Measurements from ENCODE around the gene ZBTB46.

The ZBTB46 gene

GRCh38 chr20:63703471-63703975 lies 127.5 kb downstream of the ZBTB46 start:
- no peak for DNase-seq (ENCODE audit: low read depth)
- TF ChIP-seq CTCF (conservative IDR thresholded peaks at IDR 0.05; ENCODE audit: low read depth, low read length): no peak
- no peak overlapping the region for H3K4me3 ChIP-seq (ENCODE audit: low read depth, low read length)

GRCh38 chr20:63702751-63703470 lies 128.2 kb downstream of the ZBTB46 start:
- no peak for DNase-seq (ENCODE audit: low read depth)
- TF ChIP-seq CTCF (conservative IDR thresholded peaks at IDR 0.05; ENCODE audit: low read depth, low read length): no peak
- no peak overlapping the region for H3K4me3 ChIP-seq (ENCODE audit: low read depth, low read length)

- no peak for DNase-seq (ENCODE audit: low read depth)
- H3K4me3 ChIP-seq (ENCODE audit: low read depth, low read length): no peak overlapping the region
- TF ChIP-seq CTCF (conservative IDR thresholded peaks at IDR 0.05; ENCODE audit: low read depth, low read length): no peak
Observed at GRCh38 chr20:63702036-63702665, 128.9 kb downstream of the ZBTB46 start.

- TF ChIP-seq CTCF (conservative IDR thresholded peaks at IDR 0.05; ENCODE audit: low read depth, low read length): no peak
- no peak for DNase-seq (ENCODE audit: low read depth)
- H3K4me3 ChIP-seq (ENCODE audit: low read depth, low read length): no peak overlapping the region
Observed at GRCh38 chr20:63701329-63702035, 129.6 kb downstream of the ZBTB46 start.

- H3K4me3 ChIP-seq (ENCODE audit: low read depth, low read length): no peak overlapping the region
- TF ChIP-seq CTCF (conservative IDR thresholded peaks at IDR 0.05; ENCODE audit: low read depth, low read length): no peak
Observed at GRCh38 chr20:63701051-63701328, 130.1 kb downstream of the ZBTB46 start.

GRCh38 chr20:63700199-63701050 lies 130.6 kb downstream of the ZBTB46 start:
- DNase-seq (ENCODE audit: low read depth): no peak
- no peak for TF ChIP-seq CTCF (conservative IDR thresholded peaks at IDR 0.05; ENCODE audit: low read depth, low read length)

More at GRCh38 chr20:63701051-63701328, 130.1 kb downstream of the ZBTB46 start:
- no peak for DNase-seq (ENCODE audit: low read depth)

More at GRCh38 chr20:63700199-63701050, 130.6 kb downstream of the ZBTB46 start:
- no peak overlapping the region for H3K4me3 ChIP-seq (ENCODE audit: low read depth, low read length)

Data from choroid plexus epithelial cell (primary cell).